ENCODE data around the gene TFRC. TPM values are rescaled to one million over a fixed set of nuclear protein-coding genes. Genes with fewer than 3 reads are reported as not detected.

TFRC gene
- total RNA-seq, 1 experiment from 2014 or later, result 261 TPM

DNA sequence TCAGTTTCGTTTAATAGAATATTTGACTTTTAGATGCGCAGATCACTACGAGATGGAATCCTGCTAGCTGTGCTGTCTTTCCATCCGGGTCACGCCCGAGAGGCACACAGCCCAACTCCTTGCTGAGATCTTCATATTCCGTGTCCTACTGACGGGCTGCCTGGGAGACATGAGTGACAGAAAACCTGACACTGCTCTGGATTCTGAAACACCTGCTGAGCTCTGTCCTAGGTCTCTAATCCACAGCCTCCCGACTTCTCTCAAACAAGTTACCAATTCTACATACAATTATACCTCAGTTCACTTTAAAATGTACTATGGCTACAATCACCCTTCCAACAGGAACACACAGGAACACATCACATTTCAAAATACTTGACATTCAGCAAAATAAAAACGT, 27.2 kb downstream of the TFRC start:
- no peak for ATAC-seq
- Histone ChIP-seq H3K4me2 (ENCODE audit: low read length) (no peak overlapping the region), H2AFZ (ENCODE audit: low read depth, low read length, poor library complexity, severe bottlenecking) (no peak overlapping the region), H3K27ac (ENCODE audit: low read depth, low read length) (no peak overlapping the region), H3K9me3 (ENCODE audit: control insufficient read depth in 1 of 2, insufficient read depth in 1 of 2, low read depth in 1 of 2, low read length in 2 of 2) (no peaks in the 10 kb centered on the region), H3K27me3 (ENCODE audit: insufficient read depth, low read length) (no peaks in the 10 kb centered on the region), H3K36me3 (ENCODE audit: control insufficient read depth in 1 of 2, insufficient read depth in 2 of 2, low read length in 2 of 2) (peaks cover 76 to 78% of the 10 kb centered on the region in 2 experiments), H3K9me2 (ENCODE audit: insufficient read depth) (no peaks in the 10 kb centered on the region), H3K4me1 (ENCODE audit: control insufficient read depth in 1 of 2, insufficient read depth in 2 of 2, low read length in 2 of 2) (no peaks in the 10 kb centered on the region), H4K20me1 (ENCODE audit: insufficient read depth) (no peaks in the 10 kb centered on the region; the same call in 1 of the 2 replicates), H3K79me2 (ENCODE audit: insufficient read depth, low read length) (peaks cover 27% of the 10 kb centered on the region), H3K4me3 (replicated peaks in 1 of 2; ENCODE audit: low read depth in 1 of 2, low read length in 2 of 2) (no peak overlapping the region), H3K9ac (ENCODE audit: low read length) (no peak overlapping the region)
- no peak for DNase-seq (ENCODE audit: low read depth, low spot score)
- POLR2A ChIA-PET, result no interaction called here
- intact Hi-C loops (cut with micrococcal nuclease), result no loop called here
- CTCF ChIA-PET, result no interaction called here
- TF ChIP-seq CBX3 (IDR thresholded peaks at IDR 0.05; ENCODE audit: low read depth), result no peak
- TF ChIP-seq ZFX (IDR thresholded peaks at IDR 0.05), result no peak
- no peak for TF ChIP-seq ATF3 (IDR thresholded peaks at IDR 0.05)
- TF ChIP-seq ZNF274 (IDR thresholded peaks at IDR 0.05; ENCODE audit: low read depth, low read length), result no peak
- no peak for TF ChIP-seq SP1 (IDR thresholded peaks at IDR 0.05; ENCODE audit: low read depth)
- TF ChIP-seq TCF7L2 (IDR thresholded peaks at IDR 0.05; ENCODE audit: borderline replicate concordance, extremely low read depth, insufficient read depth, insufficient read length), result no peak
- TF ChIP-seq SIN3A (IDR thresholded peaks at IDR 0.05; ENCODE audit: low read depth), result no peak
- no peak for TF ChIP-seq EZH2 (IDR thresholded peaks at IDR 0.05)
- no peak for TF ChIP-seq CEBPB (IDR thresholded peaks at IDR 0.05; ENCODE audit: low read depth)
- TF ChIP-seq POLR2AphosphoS5 (IDR thresholded peaks at IDR 0.05; ENCODE audit: low read depth, low read length), result no peak
- TF ChIP-seq EGR1 (IDR thresholded peaks at IDR 0.05; ENCODE audit: low read depth), result no peak
- TF ChIP-seq SRF (IDR thresholded peaks at IDR 0.05; ENCODE audit: low read depth), result no peak
- TF ChIP-seq YY1 (IDR thresholded peaks at IDR 0.05; ENCODE audit: extremely low read depth, insufficient replicate concordance, low read depth, low read length), result no peak
- TF ChIP-seq FOSL1 (IDR thresholded peaks at IDR 0.05; ENCODE audit: low read depth), result no peak
- no peak for TF ChIP-seq ELF1 (IDR thresholded peaks at IDR 0.05; ENCODE audit: borderline replicate concordance, low read depth)
- no peak for TF ChIP-seq CTCF (IDR thresholded peaks at IDR 0.05 in 2 of 3, conservative IDR thresholded peaks at IDR 0.05 in 1 of 3; ENCODE audit: borderline replicate concordance in 1 of 3, insufficient read depth in 1 of 3, low read depth in 2 of 3, low read length in 2 of 3)
- no peak for TF ChIP-seq POLR2A (IDR thresholded peaks at IDR 0.05; ENCODE audit: borderline replicate concordance, extremely low read depth, insufficient read depth, insufficient read length)
- TF ChIP-seq EZH2phosphoT487 (IDR thresholded peaks at IDR 0.05; ENCODE audit: borderline replicate concordance), result no peak
- RAD21 ChIA-PET (ENCODE audit: low non-redundant PET in 1 of 2, low total read pairs in 2 of 2, uncharacterized antibody in 2 of 2, unreplicated experiment in 2 of 2), result no interaction called here
- BruUV-seq (replicated peaks), result no TSS peak
